ENCODE results near the gene FIBCD1. TPM values are rescaled to one million over a fixed set of nuclear protein-coding genes. Genes with fewer than 3 reads are reported as not detected.
A peak's percentile ranks its signal among the peaks of the same experiment; 100 is the strongest.

Gene FIBCD1
- total and polyA plus RNA-seq, 3 experiments from 2014 or later = not detected

- H3K27ac Mint-ChIP-seq = no peak overlapping the region
- peaks cover 0 to 1% of the 10 kb centered on the region in 2 donors for H3K27me3 Mint-ChIP-seq
- Histone ChIP-seq H3K27ac (ENCODE audit: low read depth, low read length) (no peak overlapping the region), H3K4me1 (ENCODE audit: insufficient read depth, low read length) (no peaks in the 10 kb centered on the region), H3K9me3 (ENCODE audit: low read length) (no peaks in the 10 kb centered on the region), H3K36me3 (ENCODE audit: insufficient read depth, low read length) (peaks cover 17% of the 10 kb centered on the region), H3K4me3 (ENCODE audit: low read length) (no peak overlapping the region), H3K27me3 (ENCODE audit: insufficient read depth, low read length, poor library complexity, severe bottlenecking) (no peaks in the 10 kb centered on the region)
- H3K36me3 Mint-ChIP-seq = peaks cover 0 to 54% (median 3%) of the 10 kb centered on the region in 3 donors
- no peaks in the 10 kb centered on the region for H3K9me3 Mint-ChIP-seq
- peaks cover 4 to 13% (median 7%) of the 10 kb centered on the region in 3 donors for H3K4me1 Mint-ChIP-seq
- CTCF ChIA-PET = interaction anchor here (5.4 kb wide), 1 partner anchor 168 kb away, joined by 24 read pairs; no protein-coding TSS in a partner anchor
- POLR2A ChIA-PET = no interaction called here
- H3K4me3 Mint-ChIP-seq = no peak overlapping the region
- DNase-seq = no peak
Observed at GRCh38 chr9:130868230-130868629, 70.8 kb downstream of the FIBCD1 start.

- H3K9me3 Mint-ChIP-seq = no peaks in the 10 kb centered on the region
- no peak overlapping the region for H3K27ac Mint-ChIP-seq
- Histone ChIP-seq H3K4me3 (ENCODE audit: low read length) (no peak overlapping the region), H3K36me3 (ENCODE audit: insufficient read depth, low read length) (peaks cover 10% of the 10 kb centered on the region), H3K9me3 (ENCODE audit: low read length) (no peaks in the 10 kb centered on the region), H3K27me3 (ENCODE audit: insufficient read depth, low read length, poor library complexity, severe bottlenecking) (no peaks in the 10 kb centered on the region), H3K27ac (ENCODE audit: low read depth, low read length) (no peak overlapping the region), H3K4me1 (ENCODE audit: insufficient read depth, low read length) (no peaks in the 10 kb centered on the region)
- H3K27me3 Mint-ChIP-seq = peaks cover 0 to 1% of the 10 kb centered on the region in 2 donors
- CTCF ChIA-PET = interaction anchor here (0.9 to 5.4 kb wide), 3 partner anchors 17 to 167 kb away, joined by 3 to 24 read pairs (median 3); no protein-coding TSS in a partner anchor
- no peak for DNase-seq
- no peak overlapping the region for H3K4me3 Mint-ChIP-seq
- peaks cover 4 to 13% (median 7%) of the 10 kb centered on the region in 3 donors for H3K4me1 Mint-ChIP-seq
- peaks cover 0 to 54% (median 5%) of the 10 kb centered on the region in 3 donors for H3K36me3 Mint-ChIP-seq
- POLR2A ChIA-PET = no interaction called here
Observed at GRCh38 chr9:130867556-130867955, 71.5 kb downstream of the FIBCD1 start.

- Histone ChIP-seq H3K4me1 (ENCODE audit: insufficient read depth, low read length) (peaks cover 2% of the 10 kb centered on the region), H3K4me3 (ENCODE audit: low read length) (no peak overlapping the region), H3K9me3 (ENCODE audit: low read length) (no peaks in the 10 kb centered on the region), H3K27ac (ENCODE audit: low read depth, low read length) (no peak overlapping the region), H3K36me3 (ENCODE audit: insufficient read depth, low read length) (peaks cover under 1% of the 10 kb centered on the region), H3K27me3 (ENCODE audit: insufficient read depth, low read length, poor library complexity, severe bottlenecking) (no peaks in the 10 kb centered on the region)
- H3K27me3 Mint-ChIP-seq = peaks cover 0 to 1% of the 10 kb centered on the region in 2 donors
- ChIA-PET CTCF (interaction anchor here (0.9 to 5.4 kb wide), 9 partner anchors 8 to 180 kb away, joined by 3 to 24 read pairs (median 6); no protein-coding TSS in a partner anchor), POLR2A (no interaction called here)
- H3K9me3 Mint-ChIP-seq = no peaks in the 10 kb centered on the region
- H3K36me3 Mint-ChIP-seq = peaks cover 0 to 50% (median 4%) of the 10 kb centered on the region in 3 donors
- peak in 3 of 5 donors; percentile 10 to 31 (median 13) for DNase-seq
- H3K4me3 Mint-ChIP-seq = no peak overlapping the region
- peaks cover 4 to 13% (median 7%) of the 10 kb centered on the region in 3 donors for H3K4me1 Mint-ChIP-seq
- peak overlapping the region in 3 of 8 donors; percentile 30 to 86 (median 60) for H3K27ac Mint-ChIP-seq
Observed at GRCh38 chr9:130866474-130866965, 72.5 kb downstream of the FIBCD1 start.

- peaks cover 3% of the 10 kb centered on the region for H3K4me1 ChIP-seq (ENCODE audit: insufficient read depth, low read length)
- H3K4me1 Mint-ChIP-seq = peaks cover 4 to 13% (median 7%) of the 10 kb centered on the region in 3 donors
- POLR2A ChIA-PET = interaction anchor here (0.6 kb wide), 1 partner anchor 402 kb away, joined by 7 read pairs; no protein-coding TSS in a partner anchor
- no peak for DNase-seq
- H3K27me3 ChIP-seq (ENCODE audit: insufficient read depth, low read length, poor library complexity, severe bottlenecking) = no peaks in the 10 kb centered on the region
- H3K9me3 ChIP-seq (ENCODE audit: low read length) = no peaks in the 10 kb centered on the region
- H3K27ac Mint-ChIP-seq = no peak overlapping the region
- H3K36me3 Mint-ChIP-seq = peaks cover 0 to 47% (median 4%) of the 10 kb centered on the region in 3 donors
- no peak overlapping the region for H3K27ac ChIP-seq (ENCODE audit: low read depth, low read length)
- H3K4me3 Mint-ChIP-seq = peak overlapping the region in 1 of 7 donors; percentile 18
- H3K4me3 ChIP-seq (ENCODE audit: low read length) = no peak overlapping the region
- CTCF ChIA-PET = interaction anchor here (0.8 to 5.4 kb wide), 8 partner anchors 7 to 181 kb away, joined by 3 to 24 read pairs (median 7); no protein-coding TSS in a partner anchor
- peaks cover 0 to under 1% of the 10 kb centered on the region in 2 donors for H3K27me3 Mint-ChIP-seq
- H3K9me3 Mint-ChIP-seq = no peaks in the 10 kb centered on the region
- H3K36me3 ChIP-seq (ENCODE audit: insufficient read depth, low read length) = no peaks in the 10 kb centered on the region
Observed at GRCh38 chr9:130865921-130866320, 73.1 kb downstream of the FIBCD1 start.

GRCh38 chr9:130864541-130864940, 74.5 kb downstream of the FIBCD1 start:
- Histone ChIP-seq H3K27me3 (ENCODE audit: insufficient read depth, low read length, poor library complexity, severe bottlenecking) (no peaks in the 10 kb centered on the region), H3K9me3 (ENCODE audit: low read length) (no peaks in the 10 kb centered on the region), H3K4me3 (ENCODE audit: low read length) (no peak overlapping the region), H3K4me1 (ENCODE audit: insufficient read depth, low read length) (peaks cover 3% of the 10 kb centered on the region), H3K36me3 (ENCODE audit: insufficient read depth, low read length) (no peaks in the 10 kb centered on the region), H3K27ac (ENCODE audit: low read depth, low read length) (no peak overlapping the region)
- Mint-ChIP-seq H3K27ac (no peak overlapping the region), H3K4me3 (no peak overlapping the region), H3K9me3 (no peaks in the 10 kb centered on the region), H3K36me3 (peaks cover 0 to 48% (median 4%) of the 10 kb centered on the region in 3 donors), H3K27me3 (no peaks in the 10 kb centered on the region), H3K4me1 (peaks cover 4 to 13% (median 7%) of the 10 kb centered on the region in 3 donors)
- no peak for DNase-seq
- POLR2A ChIA-PET = no interaction called here
- CTCF ChIA-PET = interaction anchor here (0.6 to 5.4 kb wide), 3 partner anchors 164 to 404 kb away, joined by 3 to 24 read pairs (median 3); no protein-coding TSS in a partner anchor

GRCh38 chr9:130862747-130863146, 76.3 kb downstream of the FIBCD1 start:
- H3K4me3 Mint-ChIP-seq = no peak overlapping the region
- H3K4me3 ChIP-seq (ENCODE audit: low read length) = no peak overlapping the region
- no peaks in the 10 kb centered on the region for H3K9me3 ChIP-seq (ENCODE audit: low read length)
- no peaks in the 10 kb centered on the region for H3K36me3 ChIP-seq (ENCODE audit: insufficient read depth, low read length)
- peaks cover 3% of the 10 kb centered on the region for H3K4me1 ChIP-seq (ENCODE audit: insufficient read depth, low read length)
- peaks cover 0 to 54% (median 4%) of the 10 kb centered on the region in 3 donors for H3K36me3 Mint-ChIP-seq
- H3K27me3 ChIP-seq (ENCODE audit: insufficient read depth, low read length, poor library complexity, severe bottlenecking) = no peaks in the 10 kb centered on the region
- ChIA-PET POLR2A (no interaction called here), CTCF (interaction anchor here (1.0 to 1.3 kb wide), 4 partner anchors 8 to 184 kb away, joined by 3 to 6 read pairs (median 4); no protein-coding TSS in a partner anchor)
- no peaks in the 10 kb centered on the region for H3K27me3 Mint-ChIP-seq
- H3K9me3 Mint-ChIP-seq = no peaks in the 10 kb centered on the region
- no peak overlapping the region for H3K27ac ChIP-seq (ENCODE audit: low read depth, low read length)
- DNase-seq = no peak
- peak overlapping the region in 1 of 8 donors; percentile 60 for H3K27ac Mint-ChIP-seq
- peaks cover 4 to 13% (median 7%) of the 10 kb centered on the region in 3 donors for H3K4me1 Mint-ChIP-seq

GRCh38 chr9:130862217-130862616, 76.8 kb downstream of the FIBCD1 start:
- CTCF ChIA-PET = interaction anchor here (1.3 kb wide), 1 partner anchor 155 kb away, joined by 6 read pairs; no protein-coding TSS in a partner anchor
- Mint-ChIP-seq H3K27me3 (no peaks in the 10 kb centered on the region), H3K4me1 (peaks cover 4 to 12% (median 7%) of the 10 kb centered on the region in 3 donors), H3K4me3 (no peak overlapping the region), H3K36me3 (peaks cover 0 to 59% (median 4%) of the 10 kb centered on the region in 3 donors), H3K27ac (peak overlapping the region in 1 of 8 donors; percentile 60), H3K9me3 (no peaks in the 10 kb centered on the region)
- POLR2A ChIA-PET = no interaction called here
- Histone ChIP-seq H3K9me3 (ENCODE audit: low read length) (no peaks in the 10 kb centered on the region), H3K36me3 (ENCODE audit: insufficient read depth, low read length) (no peaks in the 10 kb centered on the region), H3K4me1 (ENCODE audit: insufficient read depth, low read length) (peaks cover 3% of the 10 kb centered on the region), H3K27me3 (ENCODE audit: insufficient read depth, low read length, poor library complexity, severe bottlenecking) (no peaks in the 10 kb centered on the region), H3K4me3 (ENCODE audit: low read length) (no peak overlapping the region), H3K27ac (ENCODE audit: low read depth, low read length) (no peak overlapping the region)
- no peak for DNase-seq
